22Rv1 (cell line): ENCODE data around the gene SART1.

Source experiments
- CTCF ChIP-seq: fragments of 450-650 bp; IDR thresholded peaks from 2 replicates; pipeline ENCODE4 v1.5.1; 2017; ENCODE audit warnings: mild to moderate bottlenecking
- ZFX ChIP-seq: fragments of 450-650 bp; IDR thresholded peaks from 2 replicates; pipeline ENCODE4 v1.6.1; 2017; ENCODE audit warnings: antibody characterized with exemption, borderline replicate concordance

- TF ChIP-seq CTCF: no peak
- no peak for TF ChIP-seq ZFX
Measured at GRCh38 chr11:65927904-65928397, 33.6 kb upstream of the SART1 start.
